ENCODE results near the gene IL1RAPL2. TPM values are rescaled to one million over a fixed set of nuclear protein-coding genes. Genes with fewer than 3 reads are reported as not detected.

Gene IL1RAPL2
- total RNA-seq, 1 experiment from 2014 or later = 1.6 TPM

DNA sequence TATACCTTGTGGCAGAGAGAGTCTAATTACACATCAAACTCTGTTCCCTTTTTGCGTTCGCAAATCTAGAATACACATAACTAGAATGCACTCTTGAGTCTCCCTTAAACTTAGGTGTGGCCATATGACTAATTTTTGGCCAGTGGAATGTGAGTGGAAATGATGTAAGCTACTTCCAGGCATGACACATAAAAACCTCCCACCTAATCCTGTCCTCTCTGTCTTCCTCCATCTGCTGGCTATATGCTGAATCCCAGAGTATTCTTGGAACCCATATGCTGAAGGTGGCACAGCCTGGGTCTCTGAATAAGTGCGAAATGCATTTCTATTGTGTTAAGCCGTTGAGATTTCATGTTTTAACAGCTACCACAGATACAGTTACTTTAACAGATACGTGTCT lies 986.4 kb downstream of the IL1RAPL2 start:
- Histone ChIP-seq H3K27me3 (ENCODE audit: insufficient read depth, low read depth) (no peaks in the 10 kb centered on the region), H2AFZ (no peak overlapping the region), H3K36me3 (ENCODE audit: low read depth) (no peaks in the 10 kb centered on the region), H3K9me3 (ENCODE audit: insufficient read depth, low read depth) (no peaks in the 10 kb centered on the region), H3K9me2 (ENCODE audit: insufficient read depth) (no peaks in the 10 kb centered on the region), H3K4me2 (0 out of 2 replicates have a peak overlapping the region, but pooled peaks have one; percentile 7), H3K79me2 (ENCODE audit: low read depth) (no peaks in the 10 kb centered on the region), H4K20me1 (ENCODE audit: insufficient read depth) (no peaks in the 10 kb centered on the region), H3K4me3 (no peak overlapping the region), H3F3A (ENCODE audit: insufficient read depth, low read depth) (no peaks in the 10 kb centered on the region), H3K4me1 (replicated peaks; ENCODE audit: insufficient read depth) (0 out of 2 replicates have a peak, but pooled peaks cover 6% of the 10 kb centered on the region), H3K27ac (no peak overlapping the region)
- peak; percentile 1 to 45 for DNase-seq
- CTCF ChIA-PET = no interaction called here
- TF ChIP-seq, protein P1, sequence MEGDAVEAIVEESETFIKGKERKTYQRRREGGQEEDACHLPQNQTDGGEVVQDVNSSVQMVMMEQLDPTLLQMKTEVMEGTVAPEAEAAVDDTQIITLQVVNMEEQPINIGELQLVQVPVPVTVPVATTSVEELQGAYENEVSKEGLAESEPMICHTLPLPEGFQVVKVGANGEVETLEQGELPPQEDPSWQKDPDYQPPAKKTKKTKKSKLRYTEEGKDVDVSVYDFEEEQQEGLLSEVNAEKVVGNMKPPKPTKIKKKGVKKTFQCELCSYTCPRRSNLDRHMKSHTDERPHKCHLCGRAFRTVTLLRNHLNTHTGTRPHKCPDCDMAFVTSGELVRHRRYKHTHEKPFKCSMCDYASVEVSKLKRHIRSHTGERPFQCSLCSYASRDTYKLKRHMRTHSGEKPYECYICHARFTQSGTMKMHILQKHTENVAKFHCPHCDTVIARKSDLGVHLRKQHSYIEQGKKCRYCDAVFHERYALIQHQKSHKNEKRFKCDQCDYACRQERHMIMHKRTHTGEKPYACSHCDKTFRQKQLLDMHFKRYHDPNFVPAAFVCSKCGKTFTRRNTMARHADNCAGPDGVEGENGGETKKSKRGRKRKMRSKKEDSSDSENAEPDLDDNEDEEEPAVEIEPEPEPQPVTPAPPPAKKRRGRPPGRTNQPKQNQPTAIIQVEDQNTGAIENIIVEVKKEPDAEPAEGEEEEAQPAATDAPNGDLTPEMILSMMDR (conservative IDR thresholded peaks at IDR 0.05) = no peak
- no peak for TF ChIP-seq EZH2 (IDR thresholded peaks at IDR 0.05; ENCODE audit: low read depth)
- POLR2A ChIA-PET (ENCODE audit: unreplicated experiment) = interaction anchor here (0.6 kb wide), 1 partner anchor 9 kb away, joined by 5 read pairs; no protein-coding TSS in a partner anchor
- intact Hi-C loops (cut with micrococcal nuclease; ENCODE audit: unreplicated experiment) = no loop called here
- no TSS peak for BruUV-seq (replicated peaks)

DNA sequence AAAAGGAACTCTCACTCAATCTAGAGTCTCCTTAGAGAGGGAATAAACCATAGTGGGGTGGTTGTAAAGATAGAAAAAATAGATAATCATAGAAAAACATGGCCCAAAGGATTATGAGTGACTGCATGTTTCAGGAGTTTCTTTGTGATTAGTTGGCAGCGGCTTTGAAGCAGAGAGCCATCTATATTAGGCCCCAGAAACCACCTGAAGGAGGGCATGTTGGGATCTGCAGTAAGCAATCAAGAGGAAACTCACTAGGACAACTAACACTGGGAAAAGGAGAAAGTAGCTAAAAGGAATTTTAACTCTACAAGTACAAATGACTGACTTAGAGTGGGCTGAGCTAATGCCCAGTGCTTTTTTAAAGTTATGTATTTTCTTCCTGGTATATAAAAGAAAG lies 987.1 kb downstream of the IL1RAPL2 start:
- CTCF ChIA-PET = no interaction called here
- H2AFZ ChIP-seq = no peak overlapping the region
- H3K27ac ChIP-seq = no peak overlapping the region
- no peaks in the 10 kb centered on the region for H3K79me2 ChIP-seq (ENCODE audit: low read depth)
- H3K4me3 ChIP-seq = no peak overlapping the region
- H4K20me1 ChIP-seq (ENCODE audit: insufficient read depth) = no peaks in the 10 kb centered on the region
- no peaks in the 10 kb centered on the region for H3F3A ChIP-seq (ENCODE audit: insufficient read depth, low read depth)
- intact Hi-C loops (cut with micrococcal nuclease; ENCODE audit: unreplicated experiment) = no loop called here
- POLR2A ChIA-PET (ENCODE audit: unreplicated experiment) = no interaction called here
- no TSS peak for BruUV-seq (replicated peaks)
- TF ChIP-seq EZH2 (IDR thresholded peaks at IDR 0.05; ENCODE audit: low read depth) = no peak
- TF ChIP-seq, protein P1 (conservative IDR thresholded peaks at IDR 0.05) = no peak
- 0 out of 2 replicates have a peak, but pooled peaks cover 6% of the 10 kb centered on the region for H3K4me1 ChIP-seq (replicated peaks; ENCODE audit: insufficient read depth)
- H3K4me2 ChIP-seq = no peak overlapping the region
- H3K9me2 ChIP-seq (ENCODE audit: insufficient read depth) = no peaks in the 10 kb centered on the region
- H3K9me3 ChIP-seq (ENCODE audit: insufficient read depth, low read depth) = no peaks in the 10 kb centered on the region
- H3K36me3 ChIP-seq (ENCODE audit: low read depth) = no peaks in the 10 kb centered on the region
- no peak for DNase-seq
- no peaks in the 10 kb centered on the region for H3K27me3 ChIP-seq (ENCODE audit: insufficient read depth, low read depth)

DNA sequence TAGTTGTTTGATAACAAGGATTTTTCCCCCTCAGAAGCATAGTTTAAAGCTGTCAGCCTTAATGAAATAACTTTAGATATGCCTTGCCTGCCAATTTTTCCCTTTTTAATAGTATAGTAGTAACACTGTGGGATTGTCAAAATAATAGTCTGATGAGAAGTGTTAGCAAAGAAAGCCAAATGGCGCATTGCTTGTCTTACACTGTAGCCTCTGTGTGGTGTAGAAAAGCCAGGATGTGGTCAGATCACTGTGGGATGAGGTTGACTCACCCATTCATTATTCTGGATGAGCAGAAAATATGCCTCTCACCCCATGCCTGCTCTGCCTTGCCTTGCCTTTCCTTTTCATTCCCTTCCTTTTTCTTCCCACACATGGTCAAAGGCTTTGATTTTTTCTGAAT lies 998.5 kb downstream of the IL1RAPL2 start:
- Histone ChIP-seq H4K20me1 (ENCODE audit: insufficient read depth) (no peaks in the 10 kb centered on the region), H3K9me2 (ENCODE audit: insufficient read depth) (no peaks in the 10 kb centered on the region), H3K4me2 (no peak overlapping the region; the same call in 1 of the 2 replicates), H3K9me3 (ENCODE audit: insufficient read depth, low read depth) (no peaks in the 10 kb centered on the region), H3K4me1 (replicated peaks; ENCODE audit: insufficient read depth) (peaks cover 14% of the 10 kb centered on the region), H3F3A (ENCODE audit: insufficient read depth, low read depth) (no peaks in the 10 kb centered on the region), H3K27me3 (ENCODE audit: insufficient read depth, low read depth) (no peaks in the 10 kb centered on the region), H2AFZ (no peak overlapping the region), H3K79me2 (ENCODE audit: low read depth) (no peaks in the 10 kb centered on the region), H3K4me3 (no peak overlapping the region), H3K36me3 (ENCODE audit: low read depth) (no peaks in the 10 kb centered on the region), H3K27ac (peak overlapping the region; percentile 29; the same call in 1 of the 2 replicates)
- ChIA-PET CTCF (no interaction called here), POLR2A (ENCODE audit: unreplicated experiment) (no interaction called here)
- DNase-seq = peak; percentile 27 to 56
- intact Hi-C loops (cut with micrococcal nuclease; ENCODE audit: unreplicated experiment) = loop anchor here (5.0 kb wide), 1 partner anchor 133 kb away; no protein-coding TSS in a partner anchor
- no peak for TF ChIP-seq EZH2 (IDR thresholded peaks at IDR 0.05; ENCODE audit: low read depth)
- TF ChIP-seq, protein P1 (conservative IDR thresholded peaks at IDR 0.05) = no peak
- BruUV-seq (replicated peaks) = no TSS peak

Measured in PC-9 (cell line).